GM23338 (cell line): Measurements from ENCODE around the gene BAHCC1. TPM values are rescaled to one million over a fixed set of nuclear protein-coding genes. Genes with fewer than 3 reads are reported as not detected.

ENCODE experiments used
- ATAC-seq: fragments of 200-7000 bp; cut with Tn5 transposase; 3 replicates; pipeline ENCODE4 v1.9.1; 2020
- DNase-seq: peaks from one replicate; pipeline ENCODE4 v3.0.0-alpha.2; 2015; ENCODE audit warnings: low spot score
- H2AFZ ChIP-seq: fragments of 200-600 bp; sonication (generic); 2 replicates; pipeline ENCODE4 v1.8.0; 2016; ENCODE audit warnings: antibody characterized with exemption, mild to moderate bottlenecking, moderate library complexity
- H3F3A ChIP-seq: fragments of 200-600 bp; sonication (generic); replicated peaks from 2 replicates; pipeline ENCODE4 v1.8.0; 2017; ENCODE audit warnings: antibody characterized with exemption, mixed run types, low read depth
- H3K27ac ChIP-seq: fragments of 200-600 bp; sonication (generic); 2 replicates; pipeline ENCODE4 v1.6.1; 2016; ENCODE audit warnings: low read depth
- H3K27me3 ChIP-seq: fragments of 200-600 bp; sonication (generic); 2 replicates; pipeline ENCODE4 v1.8.0; 2016; ENCODE audit warnings: mild to moderate bottlenecking, mixed run types, moderate library complexity; ENCODE audit not compliant: insufficient read depth
- H3K36me3 ChIP-seq: fragments of 200-600 bp; sonication (generic); 2 replicates; pipeline ENCODE4 v1.8.0; 2016; ENCODE audit warnings: mild to moderate bottlenecking; ENCODE audit not compliant: insufficient read depth
- H3K4me1 ChIP-seq: fragments of 200-600 bp; sonication (generic); 2 replicates; pipeline ENCODE4 v1.8.0; 2016; ENCODE audit warnings: mild to moderate bottlenecking, moderate library complexity; ENCODE audit not compliant: insufficient read depth
- H3K4me2 ChIP-seq: fragments of 200-600 bp; sonication (generic); 2 replicates; pipeline ENCODE4 v1.7.1; 2017; ENCODE audit warnings: mixed run types
- H3K4me3 ChIP-seq: fragments of 200-600 bp; sonication (generic); 2 replicates; pipeline ENCODE4 v1.6.1; 2016; ENCODE audit warnings: mixed run types
- H3K79me2 ChIP-seq: fragments of 200-600 bp; sonication (generic); replicated peaks from 2 replicates; pipeline ENCODE4 v1.8.0; 2017; ENCODE audit warnings: mild to moderate bottlenecking; ENCODE audit not compliant: insufficient read depth
- H3K9me2 ChIP-seq: fragments of 200-600 bp; sonication (generic); 2 replicates; pipeline ENCODE4 v1.8.0; 2017; ENCODE audit not compliant: insufficient read depth
- H4K20me1 ChIP-seq: fragments of 200-600 bp; sonication (generic); replicated peaks from 2 replicates; pipeline ENCODE4 v1.8.0; 2017; ENCODE audit warnings: mild to moderate bottlenecking; ENCODE audit not compliant: insufficient read depth
- H3K27ac Mint-ChIP-seq: 2 replicates; pipeline ENCODE4 v1.8.0; 2020; ENCODE audit warnings: inconsistent platforms, mild to moderate bottlenecking, moderate library complexity, mixed read lengths
- H3K27me3 Mint-ChIP-seq: 3 replicates; pipeline ENCODE4 v1.8.0; 2022; ENCODE audit warnings: low read depth, mild to moderate bottlenecking, moderate library complexity, mixed read lengths, inconsistent platforms; ENCODE audit not compliant: insufficient read depth, poor library complexity
- H3K36me3 Mint-ChIP-seq: 3 replicates; pipeline ENCODE4 v1.8.0; 2021; ENCODE audit warnings: low read depth, mild to moderate bottlenecking, inconsistent platforms, moderate library complexity, mixed read lengths
- H3K4me1 Mint-ChIP-seq: 3 replicates; pipeline ENCODE4 v1.8.0; 2020; ENCODE audit warnings: mild to moderate bottlenecking, inconsistent platforms, mixed read lengths
- H3K4me3 Mint-ChIP-seq: 3 replicates; pipeline ENCODE4 v1.8.0; 2021; ENCODE audit warnings: moderate library complexity, mild to moderate bottlenecking, inconsistent platforms, mixed read lengths
- H3K9me3 Mint-ChIP-seq: 3 replicates; pipeline ENCODE4 v1.8.0; 2020; ENCODE audit warnings: moderate library complexity, mild to moderate bottlenecking, inconsistent platforms, mixed read lengths
- CTCF ChIP-seq, 2 experiments: fragments of 200-600 bp in 1 of 2; sonication (generic) in 1 of 2; conservative IDR thresholded peaks; 2 replicates each; pipeline versions ENCODE4 v1.5.1 to v1.6.1; 2016 to 2017; ENCODE audit warnings: antibody characterized with exemption in 2 of 2, low read depth in 2 of 2, mild to moderate bottlenecking in 2 of 2, moderate library complexity in 1 of 2
- ETS1 ChIP-seq: IDR thresholded peaks from 2 replicates; pipeline ENCODE4 v1.6.1; 2016; ENCODE audit warnings: antibody characterized with exemption
- JUNB ChIP-seq: IDR thresholded peaks from one replicate; pipeline ENCODE4 v1.6.1; 2016; ENCODE audit warnings: antibody characterized with exemption; ENCODE audit not compliant: unreplicated experiment
- NANOG ChIP-seq: IDR thresholded peaks from 2 replicates; pipeline ENCODE4 v1.6.1; 2016; ENCODE audit warnings: antibody characterized with exemption, borderline replicate concordance
- REST ChIP-seq: IDR thresholded peaks from one replicate; pipeline ENCODE4 v1.6.1; 2018; ENCODE audit warnings: antibody characterized with exemption; ENCODE audit not compliant: unreplicated experiment
- STAT1 ChIP-seq: IDR thresholded peaks from one replicate; pipeline ENCODE4 v1.6.1; 2016; ENCODE audit warnings: antibody characterized with exemption; ENCODE audit not compliant: unreplicated experiment
- ZNF331 ChIP-seq: fragments of 250-450 bp; sonication (Bioruptor Pico); IDR thresholded peaks from 2 replicates; pipeline ENCODE4 v1.5.0; 2020; ENCODE audit warnings: low read depth, mild to moderate bottlenecking, moderate library complexity
- polyA plus RNA-seq: library from polyadenylated mRNA; unstranded; fragments of >200 nt; fragmentation: Nextera tagmentation; extraction: Ambion mirVana; gene quantifications from 2 replicates; pipeline ENCODE4 v1.2.1, GENCODE V29; 2016
- total RNA-seq: library from RNA; depleted of rRNA; stranded (reverse); fragments of >200 nt; shearing (Covaris generic); gene quantifications from 2 replicates; pipeline ENCODE4 v1.2.3, GENCODE V29; 2014

BAHCC1 gene
- total and polyA plus RNA-seq, 2 experiments from 2014 or later, result 0.24 to 1.1 TPM

GRCh38 chr17:81434681-81435417 is 39.6 kb downstream of the BAHCC1 start (continued):
- TF ChIP-seq REST, result no peak
- TF ChIP-seq CTCF (conservative IDR thresholded peaks at IDR 0.05; ENCODE audit: low read depth in 2 of 2), result no peak
- no peak for TF ChIP-seq ETS1
- TF ChIP-seq NANOG, result no peak

- Mint-ChIP-seq H3K27me3 (peaks cover 5% of the 10 kb centered on the region), H3K4me3 (no peak overlapping the region), H3K4me1 (no peaks in the 10 kb centered on the region), H3K27ac (no peak overlapping the region), H3K9me3 (no peaks in the 10 kb centered on the region), H3K36me3 (no peaks in the 10 kb centered on the region)
- H4K20me1 ChIP-seq, result no peaks in the 10 kb centered on the region
- no peaks in the 10 kb centered on the region for H3K36me3 ChIP-seq
- TF ChIP-seq ETS1 (no peak), ZNF331 (CRISPR knock-in tag) (no peak), STAT1 (no peak), JUNB (no peak)
- H3K79me2 ChIP-seq, result no peaks in the 10 kb centered on the region
- H3K27me3 ChIP-seq, result no peaks in the 10 kb centered on the region
- no peak overlapping the region for H3K27ac ChIP-seq
- ATAC-seq (no peak), DNase-seq (no peak)
- no peak overlapping the region for H3K4me2 ChIP-seq
- H3F3A ChIP-seq, result no peaks in the 10 kb centered on the region
- H2AFZ ChIP-seq, result no peak overlapping the region
- H3K9me2 ChIP-seq, result no peaks in the 10 kb centered on the region
- H3K4me3 ChIP-seq, result no peak overlapping the region
- peaks cover 5% of the 10 kb centered on the region; the same call in 1 of the 2 replicates for H3K4me1 ChIP-seq
Measured at GRCh38 chr17:81435652-81436293, 40.5 kb downstream of the BAHCC1 start.
